Caco-2 (cell line): ENCODE results near the gene KLK11. TPM values are rescaled to one million over a fixed set of nuclear protein-coding genes. Genes with fewer than 3 reads are reported as not detected.

ENCODE experiments used
- BruUV-seq: library from RNA; stranded (reverse); fragments of 400-500 nt; replicated peaks from 2 replicates; lab custom pipeline; 2021; lab: Mats Ljungman, UMichigan
- CTCF ChIA-PET: fragments of 300-600 bp; sonication (Branson Sonifier 250); formaldehyde crosslinking; loops from one replicate; lab custom pipeline; 2022; ENCODE audit warnings: antibody characterized with exemption; lab: Charles Lee
- POLR2A ChIA-PET: fragments of 300-600 bp; sonication (Branson Sonifier 250); formaldehyde crosslinking; loops from one replicate; lab custom pipeline; 2022; ENCODE audit warnings: antibody characterized with exemption; lab: Charles Lee
- DNase-seq, 2 experiments: peaks; one replicate each; pipeline versions ENCODE4 v3.0.0 to v3.0.0-alpha.2; 2020 to 2022
- H3K27me3 ChIP-seq: replicated peaks from 2 replicates; pipeline ENCODE4 v1.6.0; 2011; ENCODE audit warnings: low read length; ENCODE audit not compliant: control insufficient read depth, insufficient read depth
- H3K36me3 ChIP-seq: 2 replicates; pipeline ENCODE4 v1.5.1; 2011; ENCODE audit warnings: low read length; ENCODE audit not compliant: control insufficient read depth, insufficient read depth
- H3K4me1 ChIP-seq: fragments of 250-450 bp; sonication (Bioruptor Pico); 2 replicates; pipeline ENCODE4 v1.5.1; 2020; ENCODE audit warnings: mild to moderate bottlenecking
- H3K4me3 ChIP-seq: 2 replicates; pipeline ENCODE4 v1.5.1; 2011; ENCODE audit warnings: low read depth, mild to moderate bottlenecking, control low read depth, low read length
- H3K9me3 ChIP-seq: fragments of 250-450 bp; sonication (Bioruptor Pico); 2 replicates; pipeline ENCODE4 v1.5.1; 2020; ENCODE audit warnings: mild to moderate bottlenecking, moderate library complexity
- H3K27ac Mint-ChIP-seq: one replicate; pipeline ENCODE4 v1.8.0; 2022; ENCODE audit warnings: mixed read lengths; ENCODE audit not compliant: unreplicated experiment
- H3K27me3 Mint-ChIP-seq: one replicate; pipeline ENCODE4 v1.8.0; 2022; ENCODE audit warnings: mixed read lengths; ENCODE audit not compliant: insufficient read depth, unreplicated experiment
- H3K36me3 Mint-ChIP-seq: one replicate; pipeline ENCODE4 v1.8.0; 2022; ENCODE audit warnings: mild to moderate bottlenecking, mixed read lengths; ENCODE audit not compliant: insufficient read depth, unreplicated experiment
- H3K4me1 Mint-ChIP-seq: one replicate; pipeline ENCODE4 v1.8.0; 2022; ENCODE audit warnings: low read depth, mixed read lengths; ENCODE audit not compliant: unreplicated experiment
- H3K4me3 Mint-ChIP-seq: one replicate; pipeline ENCODE4 v1.8.0; 2022; ENCODE audit warnings: mild to moderate bottlenecking, moderate library complexity, mixed read lengths; ENCODE audit not compliant: unreplicated experiment
- H3K9me3 Mint-ChIP-seq: one replicate; pipeline ENCODE4 v1.8.0; 2022; ENCODE audit warnings: mixed read lengths; ENCODE audit not compliant: unreplicated experiment
- CTCF ChIP-seq, 2 experiments: fragments of 200-600 bp in 1 of 2; IDR thresholded peaks; 1 replicate in 1 of 2; 2 replicates in 1 of 2; pipeline versions ENCODE4 v1.5.1 to v1.8.0; 2011 to 2022; ENCODE audit warnings: antibody characterized with exemption in 1 of 2, control low read depth in 1 of 2, inconsistent platforms in 1 of 2, low read depth in 1 of 2, low read length in 1 of 2, mild to moderate bottlenecking in 1 of 2, moderate library complexity in 1 of 2; ENCODE audit not compliant: insufficient read depth in 1 of 2, severe bottlenecking in 1 of 2, unreplicated experiment in 1 of 2
- intact Hi-C: fragments of 100-400 bp; cut with micrococcal nuclease; formaldehyde crosslinking; loops from one replicate; pipeline ENCODE4 v1.10.0; 2022; ENCODE audit not compliant: unreplicated experiment
- total RNA-seq: library from RNA; stranded (reverse); gene quantifications from 2 replicates; pipeline ENCODE4 v1.2.3, GENCODE V29; 2022

Gene KLK11
- total RNA-seq, 1 experiment from 2014 or later = not detected

GRCh38 chr19:51040151-51040550, 13.7 kb upstream of the KLK11 start:
- ChIA-PET CTCF (no interaction called here), POLR2A (no interaction called here)
- H3K4me3 ChIP-seq = no peak overlapping the region
- no peaks in the 10 kb centered on the region for H3K36me3 ChIP-seq
- H3K36me3 Mint-ChIP-seq = no peaks in the 10 kb centered on the region
- H3K9me3 ChIP-seq = no peaks in the 10 kb centered on the region
- no peak overlapping the region for H3K27ac Mint-ChIP-seq
- DNase-seq = no peak
- no peaks in the 10 kb centered on the region for H3K27me3 ChIP-seq
- no peak for TF ChIP-seq CTCF (IDR thresholded peaks at IDR 0.05; ENCODE audit: insufficient read depth in 1 of 2, low read depth in 1 of 2, low read length in 1 of 2, severe bottlenecking in 1 of 2, unreplicated experiment in 1 of 2)
- no peaks in the 10 kb centered on the region for H3K4me1 ChIP-seq
- intact Hi-C loops = no loop called here
- no peak overlapping the region for H3K4me3 Mint-ChIP-seq
- no peaks in the 10 kb centered on the region for H3K9me3 Mint-ChIP-seq
- peaks cover 4% of the 10 kb centered on the region for H3K27me3 Mint-ChIP-seq
- H3K4me1 Mint-ChIP-seq = no peaks in the 10 kb centered on the region
- BruUV-seq = no TSS peak

GRCh38 chr19:51036519-51036918, 10.1 kb upstream of the KLK11 start:
- intact Hi-C loops = no loop called here
- ChIA-PET CTCF (no interaction called here), POLR2A (no interaction called here)
- Mint-ChIP-seq H3K4me1 (peaks cover 6% of the 10 kb centered on the region), H3K9me3 (no peaks in the 10 kb centered on the region), H3K27ac (no peak overlapping the region), H3K36me3 (no peaks in the 10 kb centered on the region), H3K27me3 (peaks cover 13% of the 10 kb centered on the region), H3K4me3 (no peak overlapping the region)
- BruUV-seq = no TSS peak
- no peak for DNase-seq
- H3K36me3 ChIP-seq = no peaks in the 10 kb centered on the region
- no peaks in the 10 kb centered on the region for H3K9me3 ChIP-seq
- no peaks in the 10 kb centered on the region for H3K27me3 ChIP-seq
- H3K4me3 ChIP-seq = no peak overlapping the region
- no peak for TF ChIP-seq CTCF (IDR thresholded peaks at IDR 0.05; ENCODE audit: insufficient read depth in 1 of 2, low read depth in 1 of 2, low read length in 1 of 2, severe bottlenecking in 1 of 2, unreplicated experiment in 1 of 2)
- no peaks in the 10 kb centered on the region for H3K4me1 ChIP-seq

GRCh38 chr19:51034704-51035103, 8.3 kb upstream of the KLK11 start, which contains the start of gene KLK12:
KLK12 (minus strand) TSS chr19:51035002; CDS start chr19:51034621, 381 bp downstream.
- no peak for DNase-seq
- Histone ChIP-seq H3K4me1 (no peaks in the 10 kb centered on the region), H3K4me3 (no peak within 1 kb of the TSS), H3K27me3 (no peaks in the 10 kb centered on the region), H3K36me3 (no peaks in the 10 kb centered on the region), H3K9me3 (no peaks in the 10 kb centered on the region)
- BruUV-seq = no TSS peak
- ChIA-PET POLR2A (no interaction called here), CTCF (no interaction called here)
- Mint-ChIP-seq H3K27me3 (peaks cover 13% of the 10 kb centered on the region), H3K36me3 (no peaks in the 10 kb centered on the region), H3K4me3 (no peak within 1 kb of the TSS), H3K27ac (peak within 1 kb of the TSS; percentile 2), H3K4me1 (peaks cover 6% of the 10 kb centered on the region), H3K9me3 (no peaks in the 10 kb centered on the region)
- no peak for TF ChIP-seq CTCF (IDR thresholded peaks at IDR 0.05; ENCODE audit: insufficient read depth in 1 of 2, low read depth in 1 of 2, low read length in 1 of 2, severe bottlenecking in 1 of 2, unreplicated experiment in 1 of 2)
- intact Hi-C loops = no loop called here
